ENCODE measurements around the gene ARAP2. TPM values are rescaled to one million over a fixed set of nuclear protein-coding genes. Genes with fewer than 3 reads are reported as not detected.

Gene ARAP2
- total RNA-seq, 2 experiments from 2014 or later, result 34.7 to 35.5 TPM

- POLR2A ChIA-PET, result no interaction called here
- no peak for DNase-seq
- H3K4me3 Mint-ChIP-seq, result no peak overlapping the region
- H3K9me3 Mint-ChIP-seq (ENCODE audit: insufficient read depth), result no peaks in the 10 kb centered on the region
- H3K36me3 Mint-ChIP-seq (ENCODE audit: low read depth), result peaks cover 11% of the 10 kb centered on the region
- peaks cover 2% of the 10 kb centered on the region for H3K4me1 Mint-ChIP-seq (ENCODE audit: low read depth)
- ATAC-seq, result no peak
- no peak overlapping the region for H3K27ac Mint-ChIP-seq
- H3K27me3 Mint-ChIP-seq (ENCODE audit: low read depth), result no peaks in the 10 kb centered on the region
- CTCF ChIA-PET, result no interaction called here
These were observed 158.0 kb downstream of the ARAP2 start for GRCh38 chr4:36086261-36086786.

GRCh38 chr4:36082817-36083216 is 161.5 kb downstream of the ARAP2 start:
- POLR2A ChIA-PET, result no interaction called here
- DNase-seq (no peak), ATAC-seq (no peak)
- H3K27ac Mint-ChIP-seq, result no peak overlapping the region
- CTCF ChIA-PET, result interaction anchor here (1.8 kb wide), 1 partner anchor 317 kb away, joined by 4 read pairs; no protein-coding TSS in a partner anchor
- no peaks in the 10 kb centered on the region for H3K27me3 Mint-ChIP-seq (ENCODE audit: low read depth)
- no peak overlapping the region for H3K4me3 Mint-ChIP-seq
- peaks cover 2% of the 10 kb centered on the region for H3K4me1 Mint-ChIP-seq (ENCODE audit: low read depth)
- H3K9me3 Mint-ChIP-seq (ENCODE audit: insufficient read depth), result no peaks in the 10 kb centered on the region
- H3K36me3 Mint-ChIP-seq (ENCODE audit: low read depth), result peaks cover 7% of the 10 kb centered on the region

- ChIA-PET POLR2A (no interaction called here), CTCF (interaction anchor here (0.6 to 1.8 kb wide), 2 partner anchors 318 to 319 kb away, joined by 3 to 4 read pairs; no protein-coding TSS in a partner anchor)
- Mint-ChIP-seq H3K4me3 (no peak overlapping the region), H3K4me1 (ENCODE audit: low read depth) (peaks cover 2% of the 10 kb centered on the region), H3K36me3 (ENCODE audit: low read depth) (peaks cover 7% of the 10 kb centered on the region), H3K27ac (no peak overlapping the region), H3K9me3 (ENCODE audit: insufficient read depth) (no peaks in the 10 kb centered on the region), H3K27me3 (ENCODE audit: low read depth) (no peaks in the 10 kb centered on the region)
- DNase-seq, result no peak
- no peak for ATAC-seq
These were observed 163.1 kb downstream of the ARAP2 start for GRCh38 chr4:36081185-36081584.

GRCh38 chr4:36079666-36080065 is 164.6 kb downstream of the ARAP2 start:
- H3K9me3 Mint-ChIP-seq (ENCODE audit: insufficient read depth), result no peaks in the 10 kb centered on the region
- ChIA-PET POLR2A (no interaction called here), CTCF (no interaction called here)
- H3K27me3 Mint-ChIP-seq (ENCODE audit: low read depth), result no peaks in the 10 kb centered on the region
- H3K4me3 Mint-ChIP-seq, result no peak overlapping the region
- H3K4me1 Mint-ChIP-seq (ENCODE audit: low read depth), result peaks cover 2% of the 10 kb centered on the region
- DNase-seq, result no peak
- H3K36me3 Mint-ChIP-seq (ENCODE audit: low read depth), result peaks cover 5% of the 10 kb centered on the region
- no peak for ATAC-seq
- no peak overlapping the region for H3K27ac Mint-ChIP-seq

- no peaks in the 10 kb centered on the region for H3K9me3 Mint-ChIP-seq (ENCODE audit: insufficient read depth)
- H3K4me1 Mint-ChIP-seq (ENCODE audit: low read depth), result no peaks in the 10 kb centered on the region
- no peaks in the 10 kb centered on the region for H3K27me3 Mint-ChIP-seq (ENCODE audit: low read depth)
- ChIA-PET CTCF (no interaction called here), POLR2A (no interaction called here)
- ATAC-seq (no peak), DNase-seq (no peak)
- no peak overlapping the region for H3K4me3 Mint-ChIP-seq
- H3K36me3 Mint-ChIP-seq (ENCODE audit: low read depth), result peaks cover 9% of the 10 kb centered on the region
- no peak overlapping the region for H3K27ac Mint-ChIP-seq
These were observed 166.0 kb downstream of the ARAP2 start for GRCh38 chr4:36078319-36078718.

GRCh38 chr4:36072529-36072928 is 171.8 kb downstream of the ARAP2 start:
- no peaks in the 10 kb centered on the region for H3K27me3 Mint-ChIP-seq (ENCODE audit: low read depth)
- ChIA-PET POLR2A (no interaction called here), CTCF (no interaction called here)
- no peak for ATAC-seq
- no peak for DNase-seq
- no peak overlapping the region for H3K4me3 Mint-ChIP-seq
- H3K9me3 Mint-ChIP-seq (ENCODE audit: insufficient read depth), result no peaks in the 10 kb centered on the region
- no peaks in the 10 kb centered on the region for H3K4me1 Mint-ChIP-seq (ENCODE audit: low read depth)
- peaks cover 20% of the 10 kb centered on the region for H3K36me3 Mint-ChIP-seq (ENCODE audit: low read depth)
- H3K27ac Mint-ChIP-seq, result no peak overlapping the region

GRCh38 chr4:36067116-36067515 is 177.2 kb downstream of the ARAP2 start:
- POLR2A ChIA-PET, result no interaction called here
- H3K4me1 Mint-ChIP-seq (ENCODE audit: low read depth), result no peaks in the 10 kb centered on the region
- H3K36me3 Mint-ChIP-seq (ENCODE audit: low read depth), result peaks cover 25% of the 10 kb centered on the region
- DNase-seq (no peak), ATAC-seq (no peak)
- no peak overlapping the region for H3K4me3 Mint-ChIP-seq
- CTCF ChIA-PET, result no interaction called here
- H3K9me3 Mint-ChIP-seq (ENCODE audit: insufficient read depth), result no peaks in the 10 kb centered on the region
- no peak overlapping the region for H3K27ac Mint-ChIP-seq
- no peaks in the 10 kb centered on the region for H3K27me3 Mint-ChIP-seq (ENCODE audit: low read depth)

- Mint-ChIP-seq H3K27ac (no peak overlapping the region), H3K9me3 (ENCODE audit: insufficient read depth) (no peaks in the 10 kb centered on the region), H3K27me3 (ENCODE audit: low read depth) (no peaks in the 10 kb centered on the region), H3K4me1 (ENCODE audit: low read depth) (no peaks in the 10 kb centered on the region), H3K4me3 (no peak overlapping the region), H3K36me3 (ENCODE audit: low read depth) (peaks cover 21% of the 10 kb centered on the region)
- DNase-seq (no peak), ATAC-seq (no peak)
- ChIA-PET POLR2A (no interaction called here), CTCF (interaction anchor here (1.4 kb wide), 1 partner anchor 334 kb away, joined by 3 read pairs; no protein-coding TSS in a partner anchor)
These were observed 178.9 kb downstream of the ARAP2 start for GRCh38 chr4:36065274-36065871.

- H3K27ac Mint-ChIP-seq, result no peak overlapping the region
- ChIA-PET POLR2A (no interaction called here), CTCF (no interaction called here)
- H3K27me3 Mint-ChIP-seq (ENCODE audit: low read depth), result no peaks in the 10 kb centered on the region
- DNase-seq (no peak), ATAC-seq (no peak)
- no peak overlapping the region for H3K4me3 Mint-ChIP-seq
- no peaks in the 10 kb centered on the region for H3K4me1 Mint-ChIP-seq (ENCODE audit: low read depth)
- H3K36me3 Mint-ChIP-seq (ENCODE audit: low read depth), result peaks cover 21% of the 10 kb centered on the region
- H3K9me3 Mint-ChIP-seq (ENCODE audit: insufficient read depth), result no peaks in the 10 kb centered on the region
These were observed 180.2 kb downstream of the ARAP2 start for GRCh38 chr4:36064117-36064516.

GRCh38 chr4:36056136-36056535 is 188.2 kb downstream of the ARAP2 start:
- H3K27me3 Mint-ChIP-seq (ENCODE audit: low read depth), result no peaks in the 10 kb centered on the region
- no peak for DNase-seq
- ATAC-seq, result no peak
- no peak overlapping the region for H3K4me3 Mint-ChIP-seq
- H3K9me3 Mint-ChIP-seq (ENCODE audit: insufficient read depth), result no peaks in the 10 kb centered on the region
- CTCF ChIA-PET, result no interaction called here
- no peaks in the 10 kb centered on the region for H3K4me1 Mint-ChIP-seq (ENCODE audit: low read depth)
- H3K36me3 Mint-ChIP-seq (ENCODE audit: low read depth), result no peaks in the 10 kb centered on the region
- POLR2A ChIA-PET, result no interaction called here
- H3K27ac Mint-ChIP-seq, result no peak overlapping the region

- no peaks in the 10 kb centered on the region for H3K4me1 Mint-ChIP-seq (ENCODE audit: low read depth)
- ATAC-seq, result no peak
- no peaks in the 10 kb centered on the region for H3K27me3 Mint-ChIP-seq (ENCODE audit: low read depth)
- CTCF ChIA-PET, result no interaction called here
- no peaks in the 10 kb centered on the region for H3K36me3 Mint-ChIP-seq (ENCODE audit: low read depth)
- no peak for DNase-seq
- H3K27ac Mint-ChIP-seq, result no peak overlapping the region
- POLR2A ChIA-PET, result no interaction called here
- no peak overlapping the region for H3K4me3 Mint-ChIP-seq
- H3K9me3 Mint-ChIP-seq (ENCODE audit: insufficient read depth), result no peaks in the 10 kb centered on the region
These were observed 189.5 kb downstream of the ARAP2 start for GRCh38 chr4:36054694-36055422.

GRCh38 chr4:36053930-36054329 is 190.4 kb downstream of the ARAP2 start:
- H3K27me3 Mint-ChIP-seq (ENCODE audit: low read depth), result no peaks in the 10 kb centered on the region
- CTCF ChIA-PET, result no interaction called here
- DNase-seq (no peak), ATAC-seq (no peak)
- H3K4me1 Mint-ChIP-seq (ENCODE audit: low read depth), result no peaks in the 10 kb centered on the region
- no peaks in the 10 kb centered on the region for H3K36me3 Mint-ChIP-seq (ENCODE audit: low read depth)
- H3K9me3 Mint-ChIP-seq (ENCODE audit: insufficient read depth), result no peaks in the 10 kb centered on the region
- H3K27ac Mint-ChIP-seq, result no peak overlapping the region
- H3K4me3 Mint-ChIP-seq, result no peak overlapping the region
- POLR2A ChIA-PET, result no interaction called here

All from activated CD8-positive, alpha-beta T cell treated with anti-CD3 and anti-CD28 coated beads, Interleukin-2, amount 10 ng/mL, durations not matched to agents 7 days and 5 days (primary cell).